NT2/D1 (cell line): ENCODE measurements around the gene HOMEZ.

Source experiments
- DNase-seq: peaks from one replicate; pipeline ENCODE4 v3.0.0-alpha.2; 2011; ENCODE audit warnings: low read depth, low spot score
- H3K27me3 ChIP-seq: 2 replicates; pipeline ENCODE4 v1.6.0; 2011; ENCODE audit warnings: mild to moderate bottlenecking; ENCODE audit not compliant: insufficient read length, insufficient read depth
- H3K36me3 ChIP-seq: 2 replicates; pipeline ENCODE4 v1.6.1; 2011; ENCODE audit warnings: mild to moderate bottlenecking, low read length, mixed read lengths; ENCODE audit not compliant: insufficient read depth, insufficient read length
- H3K4me1 ChIP-seq: 2 replicates; pipeline ENCODE4 v1.5.1; 2011; ENCODE audit not compliant: insufficient read depth, insufficient read length
- H3K4me3 ChIP-seq: 2 replicates; pipeline ENCODE4 v1.5.1; 2011; ENCODE audit warnings: low read depth; ENCODE audit not compliant: insufficient read length
- H3K9ac ChIP-seq: 2 replicates; pipeline ENCODE4 v1.6.0; 2011; ENCODE audit warnings: low read depth; ENCODE audit not compliant: insufficient read length
- H3K9me3 ChIP-seq: 2 replicates; pipeline ENCODE4 v1.5.1; 2011; ENCODE audit warnings: mild to moderate bottlenecking, low read length; ENCODE audit not compliant: insufficient read depth
- SUZ12 ChIP-seq: IDR thresholded peaks from 2 replicates; pipeline ENCODE4 v1.6.1; 2011; ENCODE audit not compliant: insufficient read length, insufficient read depth; ENCODE audit errors: extremely low read depth
- YY1 ChIP-seq: IDR thresholded peaks from 2 replicates; pipeline ENCODE4 v1.6.1; 2011; ENCODE audit not compliant: insufficient read length, insufficient read depth
- ZNF274 ChIP-seq: IDR thresholded peaks from 2 replicates; pipeline ENCODE4 v1.6.1; 2011; ENCODE audit warnings: mild to moderate bottlenecking, low read depth, low read length

Gene HOMEZ

DNA sequence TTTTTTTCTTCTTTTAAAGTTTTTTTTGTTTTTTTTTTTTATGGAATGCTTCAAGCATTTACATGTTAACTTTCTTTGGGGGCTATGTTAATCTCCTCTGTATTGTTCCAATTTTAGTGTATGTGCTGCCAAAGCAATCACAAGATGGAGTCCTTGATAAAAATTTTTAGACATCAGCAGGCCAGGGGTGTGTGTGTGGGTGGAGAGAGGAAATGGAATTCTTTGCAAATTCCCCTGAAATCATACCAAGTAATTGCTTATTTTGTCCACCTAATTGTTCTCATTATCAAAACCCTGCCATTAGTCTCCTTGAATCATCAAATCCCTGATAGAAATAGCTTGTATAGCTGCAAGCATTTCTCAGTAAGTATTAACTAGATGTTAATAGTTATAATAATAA lies 26.5 kb downstream of the HOMEZ start:
- no peak overlapping the region for H3K9ac ChIP-seq
- no peak overlapping the region for H3K4me3 ChIP-seq
- H3K9me3 ChIP-seq: no peaks in the 10 kb centered on the region
- H3K36me3 ChIP-seq: no peaks in the 10 kb centered on the region
- no peak for DNase-seq
- no peaks in the 10 kb centered on the region for H3K27me3 ChIP-seq
- TF ChIP-seq ZNF274 (no peak), SUZ12 (no peak), YY1 (no peak)
- no peaks in the 10 kb centered on the region for H3K4me1 ChIP-seq

DNA sequence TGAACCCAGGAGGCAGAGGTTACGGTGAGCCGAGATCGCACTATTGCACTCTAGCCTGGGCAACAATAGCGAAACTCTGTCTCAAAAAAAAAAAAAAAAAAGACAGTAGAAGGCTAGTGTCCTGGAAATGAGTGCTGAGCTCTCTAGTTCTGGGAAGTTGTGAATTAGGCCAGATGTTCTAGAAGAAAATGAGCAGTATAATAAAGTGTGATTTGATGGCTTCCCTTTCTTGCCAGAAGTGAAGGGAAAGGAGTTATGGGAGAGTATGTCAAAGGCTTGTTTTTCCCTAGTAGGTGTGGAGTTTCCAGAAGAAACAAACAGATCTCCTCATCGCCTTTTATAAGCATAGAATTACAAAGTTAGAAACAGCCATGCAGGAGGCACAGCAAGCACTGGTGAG lies 27.7 kb downstream of the HOMEZ start:
- no peak for TF ChIP-seq SUZ12
- no peak for TF ChIP-seq ZNF274
- no peak for TF ChIP-seq YY1
- DNase-seq: no peak
- no peaks in the 10 kb centered on the region for H3K36me3 ChIP-seq
- H3K9ac ChIP-seq: no peak overlapping the region
- no peak overlapping the region for H3K4me3 ChIP-seq
- H3K9me3 ChIP-seq: no peaks in the 10 kb centered on the region
- no peaks in the 10 kb centered on the region for H3K27me3 ChIP-seq
- H3K4me1 ChIP-seq: no peaks in the 10 kb centered on the region

DNA sequence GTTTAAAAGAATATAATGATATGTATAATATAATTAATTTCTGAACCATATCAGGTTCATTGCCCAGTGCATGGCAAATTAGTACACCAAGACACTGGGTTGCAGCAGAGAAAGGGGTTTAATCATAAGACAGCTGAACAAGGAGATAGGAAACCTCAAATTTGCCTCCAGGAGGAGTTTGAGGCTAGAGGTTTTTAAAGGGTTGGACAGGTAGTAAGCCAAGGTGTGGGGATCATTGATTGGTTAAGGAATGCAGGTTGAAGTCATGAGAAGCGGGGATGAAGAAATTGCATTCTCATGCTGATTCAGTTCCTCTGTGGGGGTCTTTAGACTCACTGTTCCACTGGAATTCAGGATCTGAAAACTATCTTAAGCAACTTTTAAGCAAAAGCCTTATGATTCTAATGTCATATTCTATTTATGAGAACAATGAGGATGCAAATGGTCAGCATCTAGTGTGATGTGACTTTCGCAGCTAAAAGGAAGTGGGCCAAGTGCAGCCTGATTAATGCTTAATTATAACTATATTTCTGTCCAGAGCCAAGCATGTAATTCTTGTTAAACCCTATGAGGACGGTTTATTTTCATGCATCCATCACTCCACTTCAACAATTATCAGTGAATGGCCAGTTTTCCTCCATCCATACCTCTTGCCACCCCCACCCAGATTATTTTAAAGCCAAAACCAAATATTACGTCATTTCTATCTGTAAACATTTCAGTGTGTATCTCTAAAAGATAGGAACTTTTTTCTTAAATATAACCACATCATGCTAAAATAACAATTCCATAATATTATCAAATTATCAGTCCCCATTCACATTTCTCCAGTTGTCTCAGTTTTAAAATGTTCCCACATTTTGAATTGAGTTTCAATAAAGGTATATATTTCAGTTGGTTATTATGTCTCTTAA lies 33.3 kb downstream of the HOMEZ start:
- TF ChIP-seq SUZ12 (no peak), ZNF274 (no peak), YY1 (no peak)
- Histone ChIP-seq H3K4me1 (no peaks in the 10 kb centered on the region), H3K27me3 (no peaks in the 10 kb centered on the region), H3K9me3 (no peaks in the 10 kb centered on the region), H3K36me3 (no peaks in the 10 kb centered on the region), H3K9ac (no peak overlapping the region), H3K4me3 (no peak overlapping the region)
- DNase-seq: peak; percentile 30

DNA sequence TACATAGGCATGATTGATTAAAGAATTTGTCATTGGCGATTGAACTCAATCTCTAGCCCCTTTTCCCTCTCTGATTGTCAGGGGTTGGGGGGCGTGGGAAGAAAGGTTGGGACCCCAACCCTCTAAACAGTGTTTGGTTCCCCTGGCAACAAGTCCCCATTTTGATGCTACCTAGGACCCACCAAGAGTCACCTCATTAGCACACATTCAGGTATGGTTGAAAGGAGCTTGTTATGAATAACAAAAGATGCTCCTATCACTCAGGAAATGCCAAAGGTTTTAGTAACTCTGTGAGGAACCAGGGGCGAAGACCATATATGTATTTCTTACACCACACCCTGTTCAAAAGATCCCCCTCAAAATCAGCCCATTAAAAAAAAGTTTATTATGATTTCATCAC lies 33.9 kb downstream of the HOMEZ start:
- Histone ChIP-seq H3K27me3 (no peaks in the 10 kb centered on the region), H3K9ac (no peak overlapping the region), H3K4me3 (no peak overlapping the region), H3K36me3 (no peaks in the 10 kb centered on the region), H3K4me1 (no peaks in the 10 kb centered on the region), H3K9me3 (no peaks in the 10 kb centered on the region)
- TF ChIP-seq SUZ12 (no peak), YY1 (no peak), ZNF274 (no peak)
- peak; percentile 55 for DNase-seq

DNA sequence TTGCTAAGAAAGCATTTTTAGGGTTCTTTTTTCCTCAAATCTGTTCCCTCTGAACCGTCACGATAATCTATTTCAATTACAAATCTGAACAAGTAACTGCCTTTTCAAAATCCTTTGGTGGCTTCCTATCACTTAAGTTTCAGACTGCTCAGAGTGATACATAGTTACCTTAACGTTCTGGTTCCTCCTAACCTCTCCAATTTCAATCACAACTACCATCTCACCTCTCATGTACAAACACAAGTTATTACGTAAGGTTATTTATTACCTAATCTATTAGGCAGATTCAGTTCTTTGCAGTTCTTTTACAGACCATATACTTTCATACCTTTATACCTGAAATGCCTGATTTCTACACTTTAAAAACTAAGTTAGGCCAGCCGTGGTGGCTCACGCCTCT lies 36.1 kb downstream of the HOMEZ start:
- H3K4me1 ChIP-seq: no peaks in the 10 kb centered on the region
- H3K9me3 ChIP-seq: no peaks in the 10 kb centered on the region
- no peak for DNase-seq
- no peaks in the 10 kb centered on the region for H3K27me3 ChIP-seq
- no peak overlapping the region for H3K9ac ChIP-seq
- no peak overlapping the region for H3K4me3 ChIP-seq
- TF ChIP-seq YY1: no peak
- TF ChIP-seq SUZ12: no peak
- no peak for TF ChIP-seq ZNF274
- H3K36me3 ChIP-seq: no peaks in the 10 kb centered on the region

DNA sequence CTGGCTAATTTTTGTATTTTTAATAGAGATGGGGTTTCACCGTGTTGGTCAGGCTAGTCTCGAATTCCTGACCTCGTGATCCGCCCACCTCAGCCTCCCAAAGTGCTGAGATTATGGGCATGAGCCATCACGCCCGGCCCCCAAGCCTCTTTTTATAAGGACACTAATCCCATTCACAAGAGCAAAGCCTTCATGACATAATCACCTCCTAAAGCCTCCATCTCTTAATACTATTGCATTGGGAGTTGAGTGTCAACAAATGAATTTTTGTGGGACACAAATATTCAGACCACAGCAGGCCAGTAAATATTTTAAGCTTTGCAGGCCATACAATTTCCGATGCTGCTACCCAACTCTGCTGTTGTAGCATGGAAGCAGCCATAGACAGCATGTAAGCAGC lies 37.3 kb downstream of the HOMEZ start:
- no peak for DNase-seq
- no peak overlapping the region for H3K9ac ChIP-seq
- no peaks in the 10 kb centered on the region for H3K27me3 ChIP-seq
- no peaks in the 10 kb centered on the region for H3K36me3 ChIP-seq
- no peaks in the 10 kb centered on the region for H3K4me1 ChIP-seq
- TF ChIP-seq YY1: no peak
- TF ChIP-seq SUZ12: no peak
- TF ChIP-seq ZNF274: no peak
- H3K9me3 ChIP-seq: no peaks in the 10 kb centered on the region
- no peak overlapping the region for H3K4me3 ChIP-seq

DNA sequence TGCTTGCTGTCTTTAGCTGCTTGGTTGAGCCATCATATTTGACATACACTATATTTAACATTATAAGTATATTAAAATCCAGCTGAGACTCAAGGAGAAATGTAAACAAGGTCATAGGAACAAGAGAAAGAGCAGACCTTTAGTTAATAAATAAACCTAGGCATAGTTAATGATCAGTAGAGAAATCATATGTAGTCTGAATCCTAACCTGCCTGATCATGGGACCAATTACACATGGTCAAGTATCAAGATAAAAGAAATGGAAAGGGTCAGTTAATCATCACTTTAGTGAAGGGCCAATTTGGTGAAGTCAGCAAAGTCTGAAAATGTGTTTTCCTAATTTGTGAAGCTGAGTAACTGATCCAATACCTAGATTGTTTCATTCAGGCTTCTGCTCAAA lies 40.6 kb downstream of the HOMEZ start:
- no peak overlapping the region for H3K9ac ChIP-seq
- no peak overlapping the region for H3K4me3 ChIP-seq
- no peak for DNase-seq
- no peaks in the 10 kb centered on the region for H3K9me3 ChIP-seq
- no peaks in the 10 kb centered on the region for H3K36me3 ChIP-seq
- no peak for TF ChIP-seq SUZ12
- no peak for TF ChIP-seq ZNF274
- TF ChIP-seq YY1: no peak
- no peaks in the 10 kb centered on the region for H3K27me3 ChIP-seq
- no peaks in the 10 kb centered on the region for H3K4me1 ChIP-seq
